ENCODE data around the gene TRMT61A.

- no peak for TF ChIP-seq BHLHE40 (IDR thresholded peaks at IDR 0.05; ENCODE audit: borderline replicate concordance)
- no peak for TF ChIP-seq SP1 (IDR thresholded peaks at IDR 0.05)
- no peak for TF ChIP-seq FOXM1 (IDR thresholded peaks at IDR 0.05; ENCODE audit: borderline replicate concordance)
- TF ChIP-seq FOXK2 (IDR thresholded peaks at IDR 0.05), result no peak
- no peak for TF ChIP-seq HDGF (IDR thresholded peaks at IDR 0.05; ENCODE audit: borderline replicate concordance)
- no peak for TF ChIP-seq SUZ12 (IDR thresholded peaks at IDR 0.05)
- TF ChIP-seq ELF4 (IDR thresholded peaks at IDR 0.05), result no peak
- TF ChIP-seq ZNF384 (IDR thresholded peaks at IDR 0.05), result no peak
- no peak for TF ChIP-seq TARDBP (IDR thresholded peaks at IDR 0.05)
- no peak for TF ChIP-seq FOXA1 (IDR thresholded peaks at IDR 0.05)
- no peak for TF ChIP-seq NFRKB (IDR thresholded peaks at IDR 0.05)
- TF ChIP-seq PKNOX1 (IDR thresholded peaks at IDR 0.05), result no peak
Measured at GRCh38 chr14:103537175-103537990, 8.4 kb downstream of the TRMT61A start.
